Endothelial cell of umbilical vein (primary cell): Measurements from ENCODE around the gene IL36G.

ENCODE experiments used
- CTCF ChIP-seq, 2 donors: IDR thresholded peaks; 1 replicate in 1 of 2; 2 replicates in 1 of 2; pipeline ENCODE4 v1.5.1; 2011; ENCODE audit warnings: low read length in 2 of 2, mild to moderate bottlenecking in 2 of 2, moderate library complexity in 2 of 2, control low read depth in 1 of 2, inconsistent platforms in 1 of 2, low read depth in 1 of 2; ENCODE audit not compliant: insufficient read depth in 1 of 2; ENCODE audit errors: extremely low read depth in 1 of 2
- EZH2 ChIP-seq: IDR thresholded peaks from 2 replicates; pipeline ENCODE4 v1.6.1; 2012; ENCODE audit warnings: borderline replicate concordance, low read depth, mild to moderate bottlenecking, moderate library complexity, low read length, inconsistent platforms; ENCODE audit not compliant: severe bottlenecking
- GATA2 ChIP-seq: IDR thresholded peaks from 2 replicates; pipeline ENCODE4 v1.7.0; 2011; ENCODE audit warnings: low read depth, mild to moderate bottlenecking, moderate library complexity, mixed read lengths, low read length; ENCODE audit not compliant: insufficient read length, insufficient read depth
- POLR2A ChIP-seq: IDR thresholded peaks from 2 replicates; pipeline ENCODE4 v1.6.1; 2012; ENCODE audit warnings: low read depth, mild to moderate bottlenecking, control low read depth, low read length
- POLR2AphosphoS5 ChIP-seq: IDR thresholded peaks from 2 replicates; pipeline ENCODE4 v1.6.1; 2012; ENCODE audit warnings: low read depth, mild to moderate bottlenecking, control low read depth, low read length, moderate library complexity; ENCODE audit not compliant: insufficient read depth
- TF ChIP-seq, protein P1 (sequence below): IDR thresholded peaks from 2 replicates; pipeline ENCODE4 v1.6.1; 2011; ENCODE audit not compliant: insufficient read depth, insufficient read length

- TF ChIP-seq POLR2A (no peak), CTCF (IDR thresholded peaks at IDR 0.05; ENCODE audit: extremely low read depth in 1 of 2, insufficient read depth in 1 of 2, low read depth in 1 of 2, low read length in 2 of 2) (no peak), EZH2 (no peak), GATA2 (no peak), POLR2AphosphoS5 (no peak)
- TF ChIP-seq, protein P1, sequence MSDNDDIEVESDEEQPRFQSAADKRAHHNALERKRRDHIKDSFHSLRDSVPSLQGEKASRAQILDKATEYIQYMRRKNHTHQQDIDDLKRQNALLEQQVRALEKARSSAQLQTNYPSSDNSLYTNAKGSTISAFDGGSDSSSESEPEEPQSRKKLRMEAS: no peak
These were observed 22.6 kb downstream of the IL36G start for GRCh38 chr2:113000436-113000835.
